CD8-positive, alpha-beta memory T cell (primary cell): ENCODE data around the gene FITM1. TPM values are rescaled to one million over a fixed set of nuclear protein-coding genes. Genes with fewer than 3 reads are reported as not detected.

ENCODE experiments used
- CTCF ChIA-PET: fragments of 350-600 bp; sonication (Branson Sonifier 250); formaldehyde crosslinking; loops from one replicate; lab custom pipeline; 2021; ENCODE audit warnings: antibody characterized with exemption; lab: Charles Lee
- POLR2A ChIA-PET: fragments of 350-600 bp; sonication (Branson Sonifier 250); formaldehyde crosslinking; loops from one replicate; lab custom pipeline; 2021; ENCODE audit warnings: antibody characterized with exemption; lab: Charles Lee
- DNase-seq, 5 donors: peaks; one replicate each; pipeline versions ENCODE4 v3.0.0 to v3.0.0-alpha.2; 2020 to 2022; ENCODE audit warnings: mixed read lengths in 1 of 5
- H3K27ac ChIP-seq: one replicate; pipeline ENCODE4 v1.7.0; 2013; ENCODE audit warnings: low read depth, mild to moderate bottlenecking, low read length, moderate library complexity
- H3K27me3 ChIP-seq: 2 replicates; pipeline ENCODE4 v1.7.0; 2013; ENCODE audit warnings: low read length, mild to moderate bottlenecking; ENCODE audit not compliant: insufficient read depth, poor library complexity, severe bottlenecking
- H3K36me3 ChIP-seq: 2 replicates; pipeline ENCODE4 v1.7.0; 2013; ENCODE audit warnings: mild to moderate bottlenecking, low read length, moderate library complexity; ENCODE audit not compliant: insufficient read depth
- H3K4me1 ChIP-seq: 2 replicates; pipeline ENCODE4 v1.7.0; 2013; ENCODE audit warnings: mild to moderate bottlenecking, low read length, moderate library complexity; ENCODE audit not compliant: insufficient read depth
- H3K4me3 ChIP-seq: 2 replicates; pipeline ENCODE4 v1.7.0; 2013; ENCODE audit warnings: mild to moderate bottlenecking, low read length
- H3K9me3 ChIP-seq: 2 replicates; pipeline ENCODE4 v1.7.0; 2013; ENCODE audit warnings: mild to moderate bottlenecking, low read length
- H3K27ac Mint-ChIP-seq, 8 donors: one replicate each; pipeline ENCODE4 v1.8.0; 2020 to 2021; ENCODE audit warnings: mixed read lengths in 8 of 8, mild to moderate bottlenecking in 6 of 8, inconsistent platforms in 3 of 8, moderate library complexity in 3 of 8
- H3K27me3 Mint-ChIP-seq, 2 donors: one replicate each; pipeline ENCODE4 v1.8.0; 2020 to 2021; ENCODE audit warnings: mixed read lengths in 2 of 2, mild to moderate bottlenecking in 1 of 2, moderate library complexity in 1 of 2
- H3K36me3 Mint-ChIP-seq, 3 donors: one replicate each; pipeline ENCODE4 v1.8.0; 2020 to 2021; ENCODE audit warnings: mixed read lengths in 3 of 3, inconsistent platforms in 1 of 3, mild to moderate bottlenecking in 1 of 3
- H3K4me1 Mint-ChIP-seq, 3 donors: one replicate each; pipeline ENCODE4 v1.8.0; 2020 to 2021; ENCODE audit warnings: mixed read lengths in 3 of 3, inconsistent platforms in 1 of 3, mild to moderate bottlenecking in 1 of 3
- H3K4me3 Mint-ChIP-seq, 7 donors: one replicate each; pipeline ENCODE4 v1.8.0; 2020 to 2021; ENCODE audit warnings: mixed read lengths in 7 of 7, mild to moderate bottlenecking in 6 of 7, moderate library complexity in 4 of 7, inconsistent platforms in 2 of 7
- H3K9me3 Mint-ChIP-seq, 5 donors: one replicate each; pipeline ENCODE4 v1.8.0; 2020 to 2022; ENCODE audit warnings: mixed read lengths in 5 of 5, mild to moderate bottlenecking in 3 of 5, moderate library complexity in 2 of 5, inconsistent platforms in 1 of 5
- polyA plus RNA-seq: library from polyadenylated mRNA; unstranded; fragments of 300-500 nt; fragmentation: Illumina TruSeq; gene quantifications from one replicate; pipeline ENCODE4 v1.2.3, GENCODE V29; 2021
- total RNA-seq, 2 experiments: library from RNA; stranded (reverse); gene quantifications; one replicate each; pipeline ENCODE4 v1.2.3, GENCODE V29; 2021

Gene FITM1
- total and polyA plus RNA-seq, 3 experiments from 2014 or later: 0.58 to 1.1 TPM; not detected in 1

DNA sequence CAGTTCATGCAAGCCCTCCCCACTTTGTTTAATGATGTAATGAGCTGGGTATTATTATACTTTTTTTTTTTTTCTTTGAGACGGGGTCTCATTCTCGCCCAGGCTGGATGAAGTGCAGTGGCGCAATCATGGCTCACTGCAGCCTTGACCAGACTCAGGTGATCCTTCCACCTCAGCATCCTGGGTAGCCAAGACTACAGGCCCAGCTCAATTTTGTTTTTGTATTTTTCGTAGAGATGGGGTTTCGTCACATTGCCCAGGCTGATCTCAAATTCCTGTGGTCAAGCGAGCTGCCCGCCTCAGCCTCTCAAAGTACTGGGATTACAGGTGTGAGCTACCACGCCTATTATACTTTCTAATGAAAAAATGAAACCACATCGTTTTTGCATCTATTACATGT is 20.4 kb upstream of the FITM1 start:
- no peak for DNase-seq
- Histone ChIP-seq H3K9me3 (no peaks in the 10 kb centered on the region), H3K4me1 (peaks cover 16% of the 10 kb centered on the region), H3K27me3 (no peaks in the 10 kb centered on the region), H3K36me3 (no peaks in the 10 kb centered on the region), H3K4me3 (no peak overlapping the region), H3K27ac (no peak overlapping the region)
- Mint-ChIP-seq H3K9me3 (no peaks in the 10 kb centered on the region), H3K27ac (peak overlapping the region in 3 of 8 donors; percentile 50 to 84 (median 69)), H3K36me3 (peaks cover 0 to 14% (median 0%) of the 10 kb centered on the region in 3 donors), H3K27me3 (peaks cover 0 to 5% of the 10 kb centered on the region in 2 donors), H3K4me1 (peaks cover 12 to 18% (median 12%) of the 10 kb centered on the region in 3 donors), H3K4me3 (no peak overlapping the region)
- CTCF ChIA-PET: interaction anchor here (0.7 to 11.6 kb wide), 17 partner anchors 8 to 478 kb away, joined by 3 to 185 read pairs (median 6); partner anchors contain the start of genes CHMP4A, EMC9, IRF9 and PCK2
- POLR2A ChIA-PET: interaction anchor here (0.5 to 2.9 kb wide), 6 partner anchors 16 to 132 kb away, joined by 3 to 26 read pairs (median 6); partner anchors contain the start of genes EMC9, PCK2 and TINF2

DNA sequence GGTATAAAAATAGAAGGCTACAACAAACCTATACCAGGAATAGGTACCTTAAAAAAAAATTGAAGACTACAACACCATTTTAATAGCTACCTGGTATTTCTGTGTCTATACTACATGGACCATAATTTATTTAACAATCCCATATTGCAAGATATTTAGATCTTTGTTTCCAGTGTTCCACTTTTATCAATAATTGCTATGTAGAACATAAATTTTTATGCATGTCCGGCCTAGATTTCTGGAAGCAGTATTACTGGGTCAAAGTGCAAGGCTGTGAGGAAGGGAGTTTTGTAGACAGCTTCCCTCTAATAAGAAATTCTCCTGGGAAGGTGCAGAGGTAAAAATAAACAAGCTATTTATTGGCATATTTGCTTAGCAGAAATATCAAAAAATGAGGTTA is 19.9 kb upstream of the FITM1 start:
- no peaks in the 10 kb centered on the region for H3K9me3 ChIP-seq
- peak overlapping the region in 1 of 7 donors; percentile 16 for H3K4me3 Mint-ChIP-seq
- H3K4me1 Mint-ChIP-seq: peaks cover 16 to 23% (median 17%) of the 10 kb centered on the region in 3 donors
- peaks cover 18% of the 10 kb centered on the region for H3K4me1 ChIP-seq
- no peaks in the 10 kb centered on the region for H3K27me3 ChIP-seq
- H3K9me3 Mint-ChIP-seq: no peaks in the 10 kb centered on the region
- H3K27ac ChIP-seq: no peak overlapping the region
- H3K27ac Mint-ChIP-seq: peak overlapping the region in 4 of 8 donors; percentile 48 to 84 (median 72)
- peaks cover 0 to 5% of the 10 kb centered on the region in 2 donors for H3K27me3 Mint-ChIP-seq
- H3K36me3 ChIP-seq: no peaks in the 10 kb centered on the region
- H3K4me3 ChIP-seq: no peak overlapping the region
- H3K36me3 Mint-ChIP-seq: peaks cover 0 to 16% (median 0%) of the 10 kb centered on the region in 3 donors
- ChIA-PET POLR2A (interaction anchor here (0.5 to 2.9 kb wide), 4 partner anchors 16 to 132 kb away, joined by 3 to 26 read pairs (median 4); partner anchors contain the start of genes PCK2, RNF31 and TINF2), CTCF (interaction anchor here (0.7 to 11.6 kb wide), 10 partner anchors 17 to 478 kb away, joined by 3 to 185 read pairs (median 21); partner anchors contain the start of genes EMC9, IRF9, PCK2 and PSME1)
- no peak for DNase-seq

DNA sequence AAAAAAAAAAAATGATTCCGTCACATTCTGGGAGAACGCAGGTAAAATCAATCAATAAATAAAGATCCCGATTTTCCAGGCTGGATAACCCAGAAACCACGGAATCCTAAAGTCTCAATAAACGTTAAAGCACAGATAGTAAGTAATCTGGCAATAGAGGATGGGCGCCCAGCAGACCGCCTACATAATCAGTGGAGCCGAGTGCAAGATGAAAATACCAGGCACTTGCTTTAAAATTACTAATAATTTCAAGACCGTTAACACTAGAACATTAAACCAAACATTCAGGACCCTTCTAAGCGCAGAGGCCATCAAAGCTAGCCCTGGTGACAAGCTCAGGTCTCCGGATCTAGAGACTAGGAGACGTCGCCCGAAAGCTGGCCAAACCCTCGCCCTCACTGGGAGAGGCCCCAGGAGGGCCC is 17.1 kb upstream of the FITM1 start:
- H3K27me3 Mint-ChIP-seq: peaks cover 0 to 5% of the 10 kb centered on the region in 2 donors
- H3K4me3 Mint-ChIP-seq: peak overlapping the region; percentile 96 to 100 (median 98)
- POLR2A ChIA-PET: interaction anchor here (1.8 to 4.6 kb wide), 11 partner anchors 20 to 158 kb away, joined by 6 to 58 read pairs (median 22); partner anchors contain the start of genes CHMP4A, EMC9, IRF9 and PCK2
- peaks cover 35 to 44% (median 41%) of the 10 kb centered on the region in 3 donors for H3K4me1 Mint-ChIP-seq
- peaks cover 13% of the 10 kb centered on the region for H3K36me3 ChIP-seq
- H3K9me3 Mint-ChIP-seq: no peaks in the 10 kb centered on the region
- H3K27me3 ChIP-seq: no peaks in the 10 kb centered on the region
- peaks cover 39% of the 10 kb centered on the region for H3K4me1 ChIP-seq
- CTCF ChIA-PET: interaction anchor here (0.8 to 4.4 kb wide), 10 partner anchors 9 to 194 kb away, joined by 3 to 34 read pairs (median 7); partner anchors contain the start of genes CIDEB, IRF9, PSME1 and PSME2
- DNase-seq: no peak
- H3K27ac ChIP-seq: peak overlapping the region; percentile 98
- peak overlapping the region; percentile 99 for H3K4me3 ChIP-seq
- H3K9me3 ChIP-seq: no peaks in the 10 kb centered on the region
- peaks cover 0 to 40% (median 7%) of the 10 kb centered on the region in 3 donors for H3K36me3 Mint-ChIP-seq
- H3K27ac Mint-ChIP-seq: peak overlapping the region; percentile 98 to 100 (median 99)

- Mint-ChIP-seq H3K9me3 (no peaks in the 10 kb centered on the region), H3K27ac (peak overlapping the region; percentile 98 to 100 (median 99)), H3K4me3 (peak overlapping the region; percentile 96 to 100 (median 98)), H3K4me1 (peaks cover 31 to 39% (median 38%) of the 10 kb centered on the region in 3 donors), H3K27me3 (peaks cover 0 to 5% of the 10 kb centered on the region in 2 donors), H3K36me3 (peaks cover under 1 to 46% (median 13%) of the 10 kb centered on the region in 3 donors)
- Histone ChIP-seq H3K4me1 (peaks cover 34% of the 10 kb centered on the region), H3K27me3 (no peaks in the 10 kb centered on the region), H3K4me3 (peak overlapping the region; percentile 99), H3K27ac (peak overlapping the region; percentile 98), H3K9me3 (no peaks in the 10 kb centered on the region), H3K36me3 (peaks cover 19% of the 10 kb centered on the region)
- ChIA-PET CTCF (interaction anchor here (0.8 to 4.4 kb wide), 18 partner anchors 8 to 194 kb away, joined by 3 to 34 read pairs (median 6); partner anchors contain the start of genes CIDEB, EMC9, IRF9 and PSME1), POLR2A (interaction anchor here (0.7 to 4.6 kb wide), 19 partner anchors 12 to 317 kb away, joined by 3 to 58 read pairs (median 10); partner anchors contain the start of genes CHMP4A, DHRS1, EMC9 and IRF9)
- peak in 4 of 5 donors; percentile 69 to 88 (median 79) for DNase-seq
Measured at GRCh38 chr14:24113801-24114531, 16.5 kb upstream of the FITM1 start.

- Mint-ChIP-seq H3K4me1 (peaks cover 30 to 37% (median 36%) of the 10 kb centered on the region in 3 donors), H3K36me3 (peaks cover 5 to 54% (median 19%) of the 10 kb centered on the region in 3 donors), H3K9me3 (no peaks in the 10 kb centered on the region), H3K27me3 (peaks cover 0 to 5% of the 10 kb centered on the region in 2 donors), H3K27ac (peak within 1 kb of the TSS; percentile 98 to 100 (median 99)), H3K4me3 (peak within 1 kb of the TSS; percentile 96 to 100 (median 98))
- Histone ChIP-seq H3K9me3 (no peaks in the 10 kb centered on the region), H3K4me1 (peaks cover 28% of the 10 kb centered on the region), H3K36me3 (peaks cover 27% of the 10 kb centered on the region), H3K27ac (peak within 1 kb of the TSS; percentile 98), H3K27me3 (no peaks in the 10 kb centered on the region), H3K4me3 (peak within 1 kb of the TSS; percentile 99)
- POLR2A ChIA-PET: interaction anchor here (0.7 to 4.6 kb wide), 22 partner anchors 11 to 794 kb away, joined by 3 to 58 read pairs (median 6); partner anchors contain the start of genes CHMP4A, DHRS1, DHRS4 and EMC9
- CTCF ChIA-PET: interaction anchor here (0.8 to 4.4 kb wide), 23 partner anchors 8 to 327 kb away, joined by 3 to 34 read pairs (median 6); partner anchors contain the start of genes CHMP4A, CIDEB, EMC9 and IPO4
- peak; percentile 97 to 100 (median 99) for DNase-seq
Measured at GRCh38 chr14:24114532-24115421, 15.7 kb upstream of the FITM1 start, which contains the start of the genes DCAF11 and NRL. Gene DCAF11 (plus strand): TSS chr14:24114777. CDS start chr14:24115595, 818 bp downstream. Gene NRL (minus strand): TSS chr14:24114949. CDS start chr14:24082848, 32,101 bp downstream.

- Mint-ChIP-seq H3K4me3 (peak overlapping the region; percentile 96 to 100 (median 98)), H3K27me3 (peaks cover 0 to 5% of the 10 kb centered on the region in 2 donors), H3K36me3 (peaks cover 5 to 58% (median 19%) of the 10 kb centered on the region in 3 donors), H3K27ac (peak overlapping the region; percentile 98 to 100 (median 99)), H3K4me1 (peaks cover 30 to 37% (median 35%) of the 10 kb centered on the region in 3 donors), H3K9me3 (no peaks in the 10 kb centered on the region)
- peak overlapping the region; percentile 98 for H3K27ac ChIP-seq
- H3K27me3 ChIP-seq: no peaks in the 10 kb centered on the region
- peaks cover 32% of the 10 kb centered on the region for H3K36me3 ChIP-seq
- H3K4me3 ChIP-seq: peak overlapping the region; percentile 93
- no peak for DNase-seq
- peaks cover 28% of the 10 kb centered on the region for H3K4me1 ChIP-seq
- ChIA-PET CTCF (interaction anchor here (1.0 to 4.4 kb wide), 19 partner anchors 9 to 326 kb away, joined by 3 to 34 read pairs (median 8); partner anchors contain the start of genes CHMP4A, CIDEB, EMC9 and IPO4), POLR2A (interaction anchor here (0.9 to 4.6 kb wide), 19 partner anchors 10 to 795 kb away, joined by 3 to 58 read pairs (median 10); partner anchors contain the start of genes CHMP4A, DHRS1, DHRS4 and EMC9)
- no peaks in the 10 kb centered on the region for H3K9me3 ChIP-seq
Measured at GRCh38 chr14:24115422-24116127, 14.9 kb upstream of the FITM1 start.
